ENCODE data around the gene GOLGA6L2. TPM values are rescaled to one million over a fixed set of nuclear protein-coding genes. Genes with fewer than 3 reads are reported as not detected.

GOLGA6L2 gene
- total RNA-seq, 1 experiment from 2014 or later, result not detected

- no CpG with 5 or more reads among the region's 9 CpGs for WGBS (ENCODE audit: extremely low coverage, insufficient read length, low lambda C conversion rate)
- Histone ChIP-seq H4K5ac (ENCODE audit: insufficient read length, low read depth, low read length) (no peak overlapping the region), H3K14ac (ENCODE audit: insufficient read depth, low read length) (no peak overlapping the region), H3K27ac (ENCODE audit: insufficient read length, low read depth, low read length) (no peak overlapping the region), H4K91ac (ENCODE audit: insufficient read length, low read depth, low read length) (no peak overlapping the region), H3T11ph (ENCODE audit: low read length) (no peak overlapping the region), H3K4ac (ENCODE audit: low read depth, low read length) (no peak overlapping the region), H2BK20ac (ENCODE audit: low read depth, low read length, poor library complexity, severe bottlenecking) (no peak overlapping the region), H3K9ac (ENCODE audit: extremely low read depth, insufficient read length, low read length) (no peak overlapping the region), H3K4me2 (ENCODE audit: insufficient read depth, insufficient read length, low read length) (no peak overlapping the region), H2BK5ac (ENCODE audit: insufficient read length, low read length) (no peak overlapping the region), H4K8ac (replicated peaks; ENCODE audit: insufficient read length, low read depth, low read length) (no peak overlapping the region), H3K23ac (ENCODE audit: insufficient read length, low read depth, low read length) (no peak overlapping the region), H2AFZ (ENCODE audit: low read length) (no peak overlapping the region), H3K56ac (ENCODE audit: insufficient read length, low read depth, low read length) (no peak overlapping the region), H3K9me3 (ENCODE audit: control insufficient read depth, low read depth, low read length) (peaks cover 14% of the 10 kb centered on the region), H2BK15ac (ENCODE audit: low read depth, low read length) (no peak overlapping the region), H2BK12ac (ENCODE audit: insufficient read length, low read depth, low read length) (no peak overlapping the region), H2BK120ac (ENCODE audit: low read depth, low read length, poor library complexity, severe bottlenecking) (no peak overlapping the region), H3K27me3 (ENCODE audit: insufficient read depth, low read length) (no peaks in the 10 kb centered on the region), H3K79me2 (ENCODE audit: insufficient read depth, low read length) (no peaks in the 10 kb centered on the region), H3K23me2 (ENCODE audit: insufficient read length, low read depth, low read length, poor library complexity, severe bottlenecking) (no peaks in the 10 kb centered on the region), H4K20me1 (ENCODE audit: control insufficient read depth, insufficient read depth, insufficient read length) (no peaks in the 10 kb centered on the region), H3K79me1 (ENCODE audit: insufficient read depth, low read depth, low read length, poor library complexity, severe bottlenecking) (no peaks in the 10 kb centered on the region), H3K4me1 (ENCODE audit: insufficient read depth, low read length) (no peaks in the 10 kb centered on the region), H3K18ac (ENCODE audit: insufficient read length, low read depth, low read length) (no peak overlapping the region), H2AK5ac (ENCODE audit: insufficient read length, low read length) (no peak overlapping the region)
- Mint-ChIP-seq H3K27me3 (ENCODE audit: low read depth) (peaks cover 3% of the 10 kb centered on the region; the same call in 1 of the 2 replicates), H3K9me3 (peaks cover 27 to 42% of the 10 kb centered on the region in 2 experiments), H3K4me1 (no peaks in the 10 kb centered on the region), H3K4me3 (no peak overlapping the region), H3K27ac (no peak overlapping the region), H3K36me3 (ENCODE audit: insufficient read depth in 1 of 3, low read depth in 3 of 3) (peaks cover 0 to 2% (median 0%) of the 10 kb centered on the region in 3 experiments; a peak in 2 of 7 replicates)
- TF ChIP-seq, protein P1, sequence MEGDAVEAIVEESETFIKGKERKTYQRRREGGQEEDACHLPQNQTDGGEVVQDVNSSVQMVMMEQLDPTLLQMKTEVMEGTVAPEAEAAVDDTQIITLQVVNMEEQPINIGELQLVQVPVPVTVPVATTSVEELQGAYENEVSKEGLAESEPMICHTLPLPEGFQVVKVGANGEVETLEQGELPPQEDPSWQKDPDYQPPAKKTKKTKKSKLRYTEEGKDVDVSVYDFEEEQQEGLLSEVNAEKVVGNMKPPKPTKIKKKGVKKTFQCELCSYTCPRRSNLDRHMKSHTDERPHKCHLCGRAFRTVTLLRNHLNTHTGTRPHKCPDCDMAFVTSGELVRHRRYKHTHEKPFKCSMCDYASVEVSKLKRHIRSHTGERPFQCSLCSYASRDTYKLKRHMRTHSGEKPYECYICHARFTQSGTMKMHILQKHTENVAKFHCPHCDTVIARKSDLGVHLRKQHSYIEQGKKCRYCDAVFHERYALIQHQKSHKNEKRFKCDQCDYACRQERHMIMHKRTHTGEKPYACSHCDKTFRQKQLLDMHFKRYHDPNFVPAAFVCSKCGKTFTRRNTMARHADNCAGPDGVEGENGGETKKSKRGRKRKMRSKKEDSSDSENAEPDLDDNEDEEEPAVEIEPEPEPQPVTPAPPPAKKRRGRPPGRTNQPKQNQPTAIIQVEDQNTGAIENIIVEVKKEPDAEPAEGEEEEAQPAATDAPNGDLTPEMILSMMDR (conservative IDR thresholded peaks at IDR 0.05), result no peak
- DNase-seq, result no peak
Measured at GRCh38 chr15:23437146-23437545, 9.9 kb downstream of the GOLGA6L2 start.

Data from H9 (cell line).